Muscle of leg (tissue), 11 donors: ENCODE data around the gene COG5. TPM values are rescaled to one million over a fixed set of nuclear protein-coding genes. Genes with fewer than 3 reads are reported as not detected.
"Not testable (repeated sequence)": the region's sequence is repeated elsewhere in the genome, so short reads cannot be mapped to it uniquely, and the experiment has no call there.

Experiments used
- DNase-seq: peaks from one replicate; pipeline ENCODE4 v3.0.0; 2013
- H3K27ac ChIP-seq: one replicate; pipeline ENCODE4 v1.5.1; 2013; ENCODE audit warnings: mild to moderate bottlenecking, low read length, control low read depth
- H3K27me3 ChIP-seq: one replicate; pipeline ENCODE4 v1.6.1; 2013; ENCODE audit warnings: low read length; ENCODE audit not compliant: control insufficient read depth, insufficient read depth
- H3K36me3 ChIP-seq: one replicate; pipeline ENCODE4 v1.6.1; 2013; ENCODE audit warnings: low read length; ENCODE audit not compliant: control insufficient read depth, insufficient read depth
- H3K4me1 ChIP-seq: one replicate; pipeline ENCODE4 v1.6.1; 2013; ENCODE audit warnings: low read length; ENCODE audit not compliant: control insufficient read depth, insufficient read depth
- H3K4me3 ChIP-seq: one replicate; pipeline ENCODE4 v1.5.1; 2013; ENCODE audit warnings: low read length, control low read depth
- H3K9me3 ChIP-seq: replicated peaks from 2 replicates; pipeline ENCODE4 v1.6.1; 2013; ENCODE audit warnings: low read depth, low read length; ENCODE audit not compliant: control insufficient read depth
- WGBS: methylation state at CpG from one replicate; pipeline ENCODE4 v1.1.5; 2013; ENCODE audit warnings: missing lambda C conversion rate; ENCODE audit not compliant: insufficient coverage; 5-methylcytosine and 5-hydroxymethylcytosine counted together
- polyA plus RNA-seq, 8 donors: library from polyadenylated mRNA; unstranded; fragments of 120-200 nt; gene quantifications; one replicate each; pipeline versions ENCODE4 v1.2.1 to v1.2.3, GENCODE V29; 2013; ENCODE audit warnings: inconsistent platforms in 1 of 8, low replicate concordance in 1 of 8; ENCODE audit not compliant: insufficient read length in 8 of 8, insufficient read depth in 1 of 8
- total RNA-seq: library from RNA; stranded (reverse); fragments of 120-200 nt; gene quantifications from one replicate; pipeline ENCODE4 v1.2.4, GENCODE V29; 2013

Gene COG5
- total and polyA plus RNA-seq, 9 donors, result 19.5 to 45.5 (median 25.7) TPM

- WGBS, result 100% methylated on average over 1 of the region's 3 CpGs
- no peaks in the 10 kb centered on the region for H3K27me3 ChIP-seq
- H3K4me3 ChIP-seq, result no peak overlapping the region
- no peaks in the 10 kb centered on the region for H3K9me3 ChIP-seq
- peaks cover 8% of the 10 kb centered on the region for H3K36me3 ChIP-seq
- H3K4me1 ChIP-seq, result no peaks in the 10 kb centered on the region
- no peak for DNase-seq
- H3K27ac ChIP-seq, result no peak overlapping the region
These were observed 7.8 kb downstream of the COG5 start for GRCh38 chr7:107555893-107556292.

GRCh38 chr7:107551936-107552335, 11.8 kb downstream of the COG5 start:
- H3K27me3 ChIP-seq, result no peaks in the 10 kb centered on the region
- H3K4me1 ChIP-seq, result no peaks in the 10 kb centered on the region
- H3K36me3 ChIP-seq, result peaks cover 13% of the 10 kb centered on the region
- no peak overlapping the region for H3K4me3 ChIP-seq
- no peaks in the 10 kb centered on the region for H3K9me3 ChIP-seq
- DNase-seq, result no peak
- no peak overlapping the region for H3K27ac ChIP-seq
- WGBS, result no CpG with 5 or more reads among the region's 1 CpG

GRCh38 chr7:107544848-107545591, 18.7 kb downstream of the COG5 start:
- no peaks in the 10 kb centered on the region for H3K27me3 ChIP-seq
- DNase-seq, result no peak
- H3K4me3 ChIP-seq, result no peak overlapping the region
- no peak overlapping the region for H3K27ac ChIP-seq
- H3K9me3 ChIP-seq, result peaks cover 7% of the 10 kb centered on the region
- peaks cover 22% of the 10 kb centered on the region for H3K36me3 ChIP-seq
- no peaks in the 10 kb centered on the region for H3K4me1 ChIP-seq
- no CpG with 5 or more reads among the region's 4 CpGs for WGBS

GRCh38 chr7:107543338-107543993, 20.3 kb downstream of the COG5 start:
- H3K4me3 ChIP-seq, result no peak overlapping the region
- H3K27me3 ChIP-seq, result no peaks in the 10 kb centered on the region
- no peak for DNase-seq
- H3K27ac ChIP-seq, result no peak overlapping the region
- peaks cover 25% of the 10 kb centered on the region for H3K36me3 ChIP-seq
- peaks cover 7% of the 10 kb centered on the region for H3K9me3 ChIP-seq
- H3K4me1 ChIP-seq, result no peaks in the 10 kb centered on the region
- 95% methylated on average over 5 of the region's 5 CpGs for WGBS

- H3K27me3 ChIP-seq, result no peaks in the 10 kb centered on the region
- H3K4me3 ChIP-seq, result no peak overlapping the region
- no peak for DNase-seq
- no peak overlapping the region for H3K27ac ChIP-seq
- WGBS, result 91% methylated on average over 1 of the region's 2 CpGs
- H3K4me1 ChIP-seq, result no peaks in the 10 kb centered on the region
- H3K9me3 ChIP-seq, result peaks cover 3% of the 10 kb centered on the region
- H3K36me3 ChIP-seq, result peaks cover 5% of the 10 kb centered on the region
These were observed 25.7 kb downstream of the COG5 start for GRCh38 chr7:107538001-107538400.

- not testable (repeated sequence) for DNase-seq, H3K27me3 ChIP-seq, H3K27ac ChIP-seq, H3K4me1 ChIP-seq, H3K9me3 ChIP-seq, H3K36me3 ChIP-seq, H3K4me3 ChIP-seq
- 100% methylated on average over 1 of the region's 4 CpGs for whole genome bisulfite sequencing
These were observed 26.5 kb downstream of the COG5 start for GRCh38 chr7:107537228-107537627.

- no peak for DNase-seq
- Histone ChIP-seq H3K27ac (no peak overlapping the region), H3K27me3 (no peaks in the 10 kb centered on the region), H3K4me1 (no peaks in the 10 kb centered on the region), H3K9me3 (peaks cover 3% of the 10 kb centered on the region), H3K36me3 (peaks cover 4% of the 10 kb centered on the region), H3K4me3 (no peak overlapping the region)
These were observed 29.6 kb downstream of the COG5 start for GRCh38 chr7:107534139-107534538.

- Histone ChIP-seq H3K27ac (no peak overlapping the region), H3K36me3 (peaks cover 4% of the 10 kb centered on the region), H3K9me3 (no peaks in the 10 kb centered on the region), H3K4me1 (no peaks in the 10 kb centered on the region), H3K4me3 (no peak overlapping the region), H3K27me3 (no peaks in the 10 kb centered on the region)
- DNase-seq, result no peak
These were observed 33.0 kb downstream of the COG5 start for GRCh38 chr7:107530751-107531150.

- no peaks in the 10 kb centered on the region for H3K27me3 ChIP-seq
These were observed 35.3 kb downstream of the COG5 start for GRCh38 chr7:107528461-107528860.

GRCh38 chr7:107527196-107527595, 36.5 kb downstream of the COG5 start:
- no peak overlapping the region for H3K27ac ChIP-seq

More at GRCh38 chr7:107528461-107528860, 35.3 kb downstream of the COG5 start:
- H3K27ac ChIP-seq, result no peak overlapping the region
- H3K4me1 ChIP-seq, result no peaks in the 10 kb centered on the region
- H3K36me3 ChIP-seq, result peaks cover 7% of the 10 kb centered on the region
- no peak overlapping the region for H3K4me3 ChIP-seq
- DNase-seq, result no peak
- H3K9me3 ChIP-seq, result no peaks in the 10 kb centered on the region

More at GRCh38 chr7:107527196-107527595, 36.5 kb downstream of the COG5 start:
- Histone ChIP-seq H3K4me1 (no peaks in the 10 kb centered on the region), H3K4me3 (no peak overlapping the region), H3K36me3 (peaks cover 7% of the 10 kb centered on the region), H3K9me3 (no peaks in the 10 kb centered on the region), H3K27me3 (no peaks in the 10 kb centered on the region)
- no peak for DNase-seq
- no CpG with 5 or more reads among the region's 3 CpGs for WGBS
